HG02798 (cell line): ENCODE results near the gene SHC1.

Experiments used
- ATAC-seq: cut with Tn5 transposase; IDR thresholded peaks from one replicate; pipeline ENCODE4 v1.9.1; 2021; ENCODE audit warnings: mild to moderate bottlenecking; ENCODE audit not compliant: unreplicated experiment, poor library complexity

SHC1 gene

GRCh38 chr1:155008015-155008941, 37.7 kb upstream of the SHC1 start:
- ATAC-seq: no peak

- no peak for ATAC-seq
Observed at GRCh38 chr1:155007251-155007828, 36.8 kb upstream of the SHC1 start.

- no peak for ATAC-seq
Observed at GRCh38 chr1:155006601-155007101, 36.1 kb upstream of the SHC1 start.

GRCh38 chr1:155005076-155006011, 34.8 kb upstream of the SHC1 start:
- ATAC-seq: no peak

- ATAC-seq: no peak
Observed at GRCh38 chr1:155004352-155005075, 34.0 kb upstream of the SHC1 start.

GRCh38 chr1:155003766-155004351, 33.3 kb upstream of the SHC1 start:
- ATAC-seq: no peak

GRCh38 chr1:155003227-155003765, 32.7 kb upstream of the SHC1 start:
- ATAC-seq: no peak

GRCh38 chr1:155002464-155003226, 32.1 kb upstream of the SHC1 start, which contains the start of gene ZBTB7B:
ZBTB7B (plus strand) TSS chr1:155002802; CDS start chr1:155014661, 11,859 bp downstream.
- peak; percentile 1 for ATAC-seq

- peak; percentile 72 for ATAC-seq
Observed at GRCh38 chr1:155001675-155002463, 31.3 kb upstream of the SHC1 start.

GRCh38 chr1:155001425-155001674, 30.8 kb upstream of the SHC1 start:
- no peak for ATAC-seq

- ATAC-seq: peak; percentile 50
Observed at GRCh38 chr1:155000726-155001424, 30.3 kb upstream of the SHC1 start.

- no peak for ATAC-seq
Observed at GRCh38 chr1:155000411-155000725, 29.8 kb upstream of the SHC1 start.

- no peak for ATAC-seq
Observed at GRCh38 chr1:154999571-155000410, 29.2 kb upstream of the SHC1 start.

- ATAC-seq: no peak
Observed at GRCh38 chr1:154998818-154999570, 28.4 kb upstream of the SHC1 start.

GRCh38 chr1:154998201-154998780, 27.7 kb upstream of the SHC1 start:
- ATAC-seq: no peak
